GM12874 (cell line): ENCODE results near the gene DRD1.

Experiments used
- CTCF ChIP-seq: IDR thresholded peaks from 2 replicates; pipeline ENCODE4 v1.5.1; 2011; ENCODE audit warnings: low read depth, mild to moderate bottlenecking, control low read depth, low read length, moderate library complexity; ENCODE audit not compliant: insufficient read depth

The DRD1 gene

GRCh38 chr5:175444060-175444904 lies at the start of gene DRD1:
DRD1 (minus strand) TSS chr5:175444182; CDS start chr5:175443099, 1,083 bp downstream.
- TF ChIP-seq CTCF: peak; percentile 80

GRCh38 chr5:175493726-175494125 lies 49.7 kb upstream of the DRD1 start:
- no peak for TF ChIP-seq CTCF

- TF ChIP-seq CTCF: no peak
Observed at GRCh38 chr5:175493260-175493659, 49.3 kb upstream of the DRD1 start.

GRCh38 chr5:175491223-175491622 lies 47.2 kb upstream of the DRD1 start:
- no peak for TF ChIP-seq CTCF

GRCh38 chr5:175489693-175490443 lies 45.9 kb upstream of the DRD1 start:
- TF ChIP-seq CTCF: no peak

- TF ChIP-seq CTCF: no peak
Observed at GRCh38 chr5:175487514-175488222, 43.7 kb upstream of the DRD1 start.

- TF ChIP-seq CTCF: no peak
Observed at GRCh38 chr5:175485631-175486030, 41.6 kb upstream of the DRD1 start.
